HCT116 (cell line): ENCODE measurements around the gene MTA3. TPM values are rescaled to one million over a fixed set of nuclear protein-coding genes. Genes with fewer than 3 reads are reported as not detected.

Experiments used
- ATAC-seq: fragments of 200-7000 bp; cut with Tn5 transposase; 2 replicates; pipeline ENCODE4 v1.9.1; 2020; ENCODE audit warnings: mild to moderate bottlenecking, moderate library complexity
- BruUV-seq: library from RNA; stranded (reverse); fragments of 400-500 nt; replicated peaks from 2 replicates; lab custom pipeline; 2021; lab: Mats Ljungman, UMichigan
- CTCF ChIA-PET: fragments of 300-600 bp; sonication (Branson Sonifier 250); formaldehyde crosslinking; loops from one replicate; lab custom pipeline; 2021; ENCODE audit warnings: antibody characterized with exemption; lab: Charles Lee
- POLR2A ChIA-PET: fragments of 300-600, 350-600 bp; sonication (Branson Sonifier 250); formaldehyde crosslinking; loops from one replicate; lab custom pipeline; 2021; ENCODE audit warnings: antibody characterized with exemption; lab: Charles Lee
- RAD21 ChIA-PET, 2 experiments: fragments of 300-600 bp; sonication (Branson Sonifier 250); formaldehyde crosslinking; loops; one replicate each; lab custom pipeline; 2023; ENCODE audit warnings: low total read pairs in 2 of 2; ENCODE audit not compliant: uncharacterized antibody in 2 of 2, unreplicated experiment in 2 of 2, low non-redundant PET in 1 of 2; lab: Charles Lee
- DNase-seq: peaks from one replicate; pipeline ENCODE4 v3.0.0-alpha.2; 2010; ENCODE audit warnings: low read depth, low spot score
- H2AFZ ChIP-seq: fragments of 200-600 bp; shearing (Covaris generic), sonication (generic); 2 replicates; pipeline ENCODE4 v1.6.1; 2017; ENCODE audit warnings: low read depth, mixed run types, mixed read lengths, antibody characterized with exemption, low read length; ENCODE audit not compliant: poor library complexity, severe bottlenecking
- H3K27ac ChIP-seq: 2 replicates; pipeline ENCODE4 v1.5.1; 2012; ENCODE audit warnings: low read depth, low read length
- H3K27me3 ChIP-seq: fragments of 200-600 bp; sonication (generic); 2 replicates; pipeline ENCODE4 v1.6.1; 2016; ENCODE audit warnings: mixed run types, low read length, mixed read lengths; ENCODE audit not compliant: insufficient read depth
- H3K36me3 ChIP-seq, 2 experiments: fragments of 200-500 bp in 1 of 2; fragments of 200-600 bp in 1 of 2; sonication (Bioruptor generic) in 1 of 2; sonication (generic) in 1 of 2; 2 replicates each; pipeline versions ENCODE4 v1.5.1 to v1.6.1; 2014 to 2016; ENCODE audit warnings: low read length in 2 of 2, inconsistent platforms in 1 of 2, mixed read lengths in 1 of 2, mixed run types in 1 of 2; ENCODE audit not compliant: insufficient read depth in 2 of 2, control insufficient read depth in 1 of 2
- H3K4me1 ChIP-seq, 2 experiments: fragments of 200-600 bp in 1 of 2; sonication (generic) in 1 of 2; 2 replicates each; pipeline versions ENCODE4 v1.5.1 to v1.6.1; 2012 to 2017; ENCODE audit warnings: low read length in 2 of 2, inconsistent platforms in 1 of 2, mild to moderate bottlenecking in 1 of 2, mixed read lengths in 1 of 2, mixed run types in 1 of 2, moderate library complexity in 1 of 2; ENCODE audit not compliant: insufficient read depth in 2 of 2, control insufficient read depth in 1 of 2
- H3K4me2 ChIP-seq: fragments of 200-600 bp; sonication (generic); 2 replicates; pipeline ENCODE4 v1.6.1; 2017; ENCODE audit warnings: mixed run types, low read length, mixed read lengths
- H3K4me3 ChIP-seq, 2 experiments: fragments of 200-600 bp in 1 of 2; sonication (generic) in 1 of 2; replicated peaks in 1 of 2; 2 replicates each; pipeline ENCODE4 v1.5.1; 2011 to 2016; ENCODE audit warnings: low read length in 2 of 2, control low read depth in 1 of 2, low read depth in 1 of 2, mild to moderate bottlenecking in 1 of 2, mixed read lengths in 1 of 2, mixed run types in 1 of 2
- H3K79me2 ChIP-seq: fragments of 200-600 bp; sonication (generic); 2 replicates; pipeline ENCODE4 v1.6.1; 2017; ENCODE audit warnings: mild to moderate bottlenecking, mixed run types, low read length, moderate library complexity, mixed read lengths; ENCODE audit not compliant: insufficient read depth
- H3K9ac ChIP-seq: fragments of 200-600 bp; sonication (generic); 2 replicates; pipeline ENCODE4 v1.6.1; 2016; ENCODE audit warnings: low read length, mixed read lengths
- H3K9me2 ChIP-seq: fragments of 200-600 bp; sonication (generic), shearing (Covaris generic); 2 replicates; pipeline ENCODE4 v1.6.1; 2017; ENCODE audit warnings: mixed run types, mild to moderate bottlenecking, moderate library complexity; ENCODE audit not compliant: insufficient read depth
- H3K9me3 ChIP-seq, 2 experiments: fragments of 200-500 bp in 1 of 2; fragments of 200-600 bp in 1 of 2; sonication (Bioruptor generic) in 1 of 2; sonication (generic) in 1 of 2; 2 replicates each; pipeline ENCODE4 v1.6.1; 2014 to 2017; ENCODE audit warnings: low read length in 2 of 2, mixed read lengths in 2 of 2, inconsistent platforms in 1 of 2, low read depth in 1 of 2, mild to moderate bottlenecking in 1 of 2, mixed run types in 1 of 2, moderate library complexity in 1 of 2; ENCODE audit not compliant: control insufficient read depth in 1 of 2, insufficient read depth in 1 of 2
- H4K20me1 ChIP-seq: fragments of 200-600 bp; sonication (generic), shearing (Covaris generic); 2 replicates; pipeline ENCODE4 v1.6.1; 2017; ENCODE audit warnings: mixed run types, mild to moderate bottlenecking, moderate library complexity; ENCODE audit not compliant: insufficient read depth
- FOSL1 ChIP-seq: IDR thresholded peaks from 2 replicates; pipeline ENCODE4 v1.6.1; 2012; ENCODE audit warnings: low read depth
- JUND ChIP-seq: IDR thresholded peaks from 2 replicates; pipeline ENCODE4 v1.6.1; 2012
- POLR2A ChIP-seq: IDR thresholded peaks from 2 replicates; pipeline ENCODE4 v1.7.0; 2011; ENCODE audit warnings: borderline replicate concordance; ENCODE audit not compliant: insufficient read depth, insufficient read length; ENCODE audit errors: extremely low read depth
- RAD21 ChIP-seq: IDR thresholded peaks from 2 replicates; pipeline ENCODE4 v1.6.1; 2012; ENCODE audit warnings: low read depth, mild to moderate bottlenecking
- YY1 ChIP-seq: IDR thresholded peaks from 2 replicates; pipeline ENCODE4 v1.6.1; 2011; ENCODE audit warnings: low read length, low read depth, moderate library complexity, mild to moderate bottlenecking; ENCODE audit not compliant: insufficient replicate concordance; ENCODE audit errors: extremely low read depth
- ZFX ChIP-seq: fragments of 450-650 bp; IDR thresholded peaks from 2 replicates; pipeline ENCODE4 v1.6.1; 2017
- ZNF274 ChIP-seq: fragments of 200-500 bp; sonication (Bioruptor generic); IDR thresholded peaks from 2 replicates; pipeline ENCODE4 v1.6.1; 2014; ENCODE audit warnings: mild to moderate bottlenecking, low read depth, low read length, inconsistent platforms
- intact Hi-C: fragments of 100-400 bp; cut with micrococcal nuclease; formaldehyde crosslinking; loops from 2 replicates; pipeline ENCODE4 v1.10.0; 2022
- total RNA-seq: library from RNA; stranded (reverse); gene quantifications from one replicate; pipeline ENCODE4 v1.2.1, GENCODE V29; 2021; ENCODE audit not compliant: unreplicated experiment
- TF ChIP-seq, protein P1 (sequence below): IDR thresholded peaks from 2 replicates; pipeline ENCODE4 v1.6.1; 2012; ENCODE audit warnings: low read depth
- TF ChIP-seq, protein P2 (sequence below): IDR thresholded peaks from 2 replicates; pipeline ENCODE4 v1.6.1; 2012

MTA3 gene
- total RNA-seq, 1 experiment from 2014 or later: 46.3 TPM

DNA sequence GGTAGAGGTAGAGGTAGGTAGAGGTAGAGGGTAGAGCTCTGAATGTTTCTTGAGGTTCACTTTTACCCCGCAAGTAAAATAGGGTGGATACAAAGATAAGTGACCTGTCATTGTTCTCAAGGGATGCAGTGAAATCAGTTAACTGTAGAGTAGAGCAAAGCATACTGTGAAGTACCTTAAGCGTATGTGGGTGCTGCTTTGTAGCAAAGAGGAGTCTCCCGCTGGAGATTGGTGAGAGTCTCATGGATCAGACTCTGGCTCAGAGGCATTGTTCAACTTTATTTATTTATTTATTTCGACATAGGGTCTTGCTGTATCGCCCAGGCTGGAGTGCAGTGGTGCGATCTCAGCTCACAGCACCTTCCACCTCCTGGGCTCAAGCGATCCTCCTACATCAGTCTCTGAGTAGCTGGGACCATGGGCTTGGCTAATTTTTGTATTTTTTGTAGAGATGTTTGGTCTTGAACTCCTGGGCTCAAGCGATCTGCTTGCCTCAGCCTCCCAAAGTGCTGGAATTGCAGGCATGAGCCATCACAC lies 38.7 kb downstream of the MTA3 start (continued):
- no peak for TF ChIP-seq YY1
- TF ChIP-seq FOSL1: no peak
- no peak for TF ChIP-seq ZNF274

DNA sequence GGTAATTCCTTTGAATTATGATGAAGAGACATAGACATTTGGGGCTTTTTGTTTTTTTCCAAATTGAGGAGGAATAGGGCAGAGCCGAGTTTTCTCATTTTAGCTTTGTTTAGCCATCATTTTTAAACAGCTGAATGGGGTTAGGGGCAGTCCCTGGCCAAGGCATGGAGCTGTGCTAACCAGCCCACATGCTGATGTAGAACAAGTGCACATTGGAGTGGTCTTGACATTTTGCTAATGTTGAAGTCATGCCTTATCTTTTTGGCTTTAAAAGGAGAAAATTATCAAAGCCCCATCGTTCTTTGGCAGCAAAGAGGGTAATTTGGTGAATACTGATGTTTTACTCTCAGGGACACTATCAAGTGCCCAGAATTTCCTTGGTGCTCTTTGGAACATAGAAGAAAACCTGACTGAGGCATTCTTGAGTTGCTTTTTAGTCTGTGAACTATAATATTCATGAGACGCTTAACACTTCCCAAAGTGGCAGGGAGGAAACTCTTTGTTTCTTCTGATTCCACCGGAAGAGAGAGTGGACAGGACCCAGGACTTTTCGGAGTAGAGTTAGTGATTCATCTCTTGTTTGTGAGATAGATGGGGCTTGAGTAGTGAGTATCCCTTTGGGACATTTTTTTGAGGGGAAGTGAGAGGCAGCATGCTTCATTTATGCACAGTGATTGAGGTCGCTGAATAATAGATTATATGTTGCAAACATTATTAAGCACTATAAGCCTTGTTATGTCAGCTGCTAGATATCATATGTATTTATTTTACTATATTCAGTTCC lies 45.0 kb downstream of the MTA3 start:
- Histone ChIP-seq H2AFZ (no peak overlapping the region), H3K4me2 (no peak overlapping the region), H3K9ac (no peak overlapping the region), H3K4me3 (no peak overlapping the region), H3K4me1 (peaks cover 3 to 8% of the 10 kb centered on the region in 2 experiments), H3K27me3 (no peaks in the 10 kb centered on the region), H3K9me2 (no peaks in the 10 kb centered on the region), H3K9me3 (no peaks in the 10 kb centered on the region), H4K20me1 (no peaks in the 10 kb centered on the region), H3K79me2 (no peaks in the 10 kb centered on the region), H3K36me3 (0 out of 4 replicates have a peak, but pooled peaks cover 0 to 4% of the 10 kb centered on the region in 2 experiments), H3K27ac (no peak overlapping the region)
- intact Hi-C loops: no loop called here
- POLR2A ChIA-PET: no interaction called here
- RAD21 ChIA-PET: no interaction called here
- TF ChIP-seq, protein P1, sequence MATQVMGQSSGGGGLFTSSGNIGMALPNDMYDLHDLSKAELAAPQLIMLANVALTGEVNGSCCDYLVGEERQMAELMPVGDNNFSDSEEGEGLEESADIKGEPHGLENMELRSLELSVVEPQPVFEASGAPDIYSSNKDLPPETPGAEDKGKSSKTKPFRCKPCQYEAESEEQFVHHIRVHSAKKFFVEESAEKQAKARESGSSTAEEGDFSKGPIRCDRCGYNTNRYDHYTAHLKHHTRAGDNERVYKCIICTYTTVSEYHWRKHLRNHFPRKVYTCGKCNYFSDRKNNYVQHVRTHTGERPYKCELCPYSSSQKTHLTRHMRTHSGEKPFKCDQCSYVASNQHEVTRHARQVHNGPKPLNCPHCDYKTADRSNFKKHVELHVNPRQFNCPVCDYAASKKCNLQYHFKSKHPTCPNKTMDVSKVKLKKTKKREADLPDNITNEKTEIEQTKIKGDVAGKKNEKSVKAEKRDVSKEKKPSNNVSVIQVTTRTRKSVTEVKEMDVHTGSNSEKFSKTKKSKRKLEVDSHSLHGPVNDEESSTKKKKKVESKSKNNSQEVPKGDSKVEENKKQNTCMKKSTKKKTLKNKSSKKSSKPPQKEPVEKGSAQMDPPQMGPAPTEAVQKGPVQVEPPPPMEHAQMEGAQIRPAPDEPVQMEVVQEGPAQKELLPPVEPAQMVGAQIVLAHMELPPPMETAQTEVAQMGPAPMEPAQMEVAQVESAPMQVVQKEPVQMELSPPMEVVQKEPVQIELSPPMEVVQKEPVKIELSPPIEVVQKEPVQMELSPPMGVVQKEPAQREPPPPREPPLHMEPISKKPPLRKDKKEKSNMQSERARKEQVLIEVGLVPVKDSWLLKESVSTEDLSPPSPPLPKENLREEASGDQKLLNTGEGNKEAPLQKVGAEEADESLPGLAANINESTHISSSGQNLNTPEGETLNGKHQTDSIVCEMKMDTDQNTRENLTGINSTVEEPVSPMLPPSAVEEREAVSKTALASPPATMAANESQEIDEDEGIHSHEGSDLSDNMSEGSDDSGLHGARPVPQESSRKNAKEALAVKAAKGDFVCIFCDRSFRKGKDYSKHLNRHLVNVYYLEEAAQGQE: no peak
- TF ChIP-seq POLR2A (no peak), ZNF274 (no peak), ZFX (no peak), JUND (no peak), RAD21 (no peak), YY1 (no peak)
- TF ChIP-seq, protein P2, sequence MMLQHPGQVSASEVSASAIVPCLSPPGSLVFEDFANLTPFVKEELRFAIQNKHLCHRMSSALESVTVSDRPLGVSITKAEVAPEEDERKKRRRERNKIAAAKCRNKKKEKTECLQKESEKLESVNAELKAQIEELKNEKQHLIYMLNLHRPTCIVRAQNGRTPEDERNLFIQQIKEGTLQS: no peak
- no peak for ATAC-seq
- CTCF ChIA-PET: no interaction called here
- BruUV-seq: TSS peak; percentile 18
- DNase-seq: no peak
